Loucy (cell line): ENCODE results near the gene IL21R.

ENCODE experiments used
- CTCF ChIP-seq: fragments of 200-600 bp; sonication (generic); conservative IDR thresholded peaks from 2 replicates; pipeline ENCODE4 v1.5.1; 2014; ENCODE audit warnings: mild to moderate bottlenecking, antibody characterized with exemption, low read length
- EZH2phosphoT487 ChIP-seq: fragments of 200-600 bp; IDR thresholded peaks from 2 replicates; pipeline ENCODE4 v1.6.1; 2018; ENCODE audit warnings: antibody characterized with exemption, mild to moderate bottlenecking, moderate library complexity, borderline replicate concordance

- TF ChIP-seq CTCF (no peak), EZH2phosphoT487 (no peak)
Observed at GRCh38 chr16:27429981-27430441, 28.0 kb downstream of the IL21R start.
